WERI-Rb-1 (cell line): ENCODE measurements around the gene CES2.
"Not testable (repeated sequence)": the region's sequence is repeated elsewhere in the genome, so short reads cannot be mapped to it uniquely, and the experiment has no call there.

Source experiments
- DNase-seq: peaks from one replicate; pipeline ENCODE4 v3.0.0-alpha.2; 2020
- H3K27ac ChIP-seq: fragments of 250-450 bp; sonication (Bioruptor Pico); 2 replicates; pipeline ENCODE4 v1.5.1; 2020; ENCODE audit warnings: mild to moderate bottlenecking, moderate library complexity
- H3K27me3 ChIP-seq: fragments of 250-450 bp; sonication (Bioruptor Pico); 2 replicates; pipeline ENCODE4 v1.5.1; 2021; ENCODE audit warnings: mild to moderate bottlenecking, low read depth, moderate library complexity; ENCODE audit not compliant: insufficient read depth, severe bottlenecking
- H3K36me3 ChIP-seq: fragments of 250-450 bp; sonication (Bioruptor Pico); 2 replicates; pipeline ENCODE4 v1.5.1; 2020; ENCODE audit warnings: mild to moderate bottlenecking, moderate library complexity
- H3K4me3 ChIP-seq: 2 replicates; pipeline ENCODE4 v1.5.1; 2011; ENCODE audit warnings: low read depth, mild to moderate bottlenecking, control low read depth, low read length
- H3K9me3 ChIP-seq: fragments of 250-450 bp; sonication (Bioruptor Pico); 2 replicates; pipeline ENCODE4 v1.5.1; 2021; ENCODE audit warnings: mild to moderate bottlenecking, moderate library complexity; ENCODE audit not compliant: severe bottlenecking
- CTCF ChIP-seq: IDR thresholded peaks from 2 replicates; pipeline ENCODE4 v1.5.1; 2011; ENCODE audit warnings: low read depth, mild to moderate bottlenecking, control low read depth, inconsistent platforms, low read length

The CES2 gene

GRCh38 chr16:66970775-66971720, 35.7 kb downstream of the CES2 start:
- Histone ChIP-seq H3K27me3 (no peaks in the 10 kb centered on the region), H3K9me3 (no peaks in the 10 kb centered on the region), H3K4me3 (no peak overlapping the region), H3K36me3 (no peaks in the 10 kb centered on the region), H3K27ac (no peak overlapping the region)
- DNase-seq: no peak
- no peak for TF ChIP-seq CTCF

GRCh38 chr16:66972983-66973382, 37.7 kb downstream of the CES2 start:
- Histone ChIP-seq H3K9me3 (no peaks in the 10 kb centered on the region), H3K27me3 (no peaks in the 10 kb centered on the region), H3K36me3 (no peaks in the 10 kb centered on the region), H3K27ac (no peak overlapping the region), H3K4me3 (no peak overlapping the region)
- DNase-seq: no peak
- no peak for TF ChIP-seq CTCF

- Histone ChIP-seq H3K27ac (no peak overlapping the region), H3K9me3 (no peaks in the 10 kb centered on the region), H3K36me3 (no peaks in the 10 kb centered on the region), H3K4me3 (no peak overlapping the region), H3K27me3 (no peaks in the 10 kb centered on the region)
- TF ChIP-seq CTCF: no peak
- DNase-seq: no peak
Observed at GRCh38 chr16:66973716-66974115, 38.4 kb downstream of the CES2 start.

- H3K27me3 ChIP-seq, DNase-seq, H3K4me3 ChIP-seq: not testable (repeated sequence)
Observed at GRCh38 chr16:66974156-66974931, 39.0 kb downstream of the CES2 start.

GRCh38 chr16:66974932-66975246, 39.6 kb downstream of the CES2 start:
- H3K27ac ChIP-seq, H3K27me3 ChIP-seq, H3K4me3 ChIP-seq, H3K9me3 ChIP-seq, H3K36me3 ChIP-seq: not testable (repeated sequence)
- peak; percentile 22 for DNase-seq

More at GRCh38 chr16:66974156-66974931, 39.0 kb downstream of the CES2 start:
- not testable (repeated sequence) for H3K27ac ChIP-seq, H3K36me3 ChIP-seq, H3K9me3 ChIP-seq

- no peak for DNase-seq
- TF ChIP-seq CTCF: no peak
- Histone ChIP-seq H3K4me3 (no peak overlapping the region), H3K36me3 (no peaks in the 10 kb centered on the region), H3K9me3 (no peaks in the 10 kb centered on the region), H3K27ac (no peak overlapping the region), H3K27me3 (no peaks in the 10 kb centered on the region)
Observed at GRCh38 chr16:66975302-66975893, 40.1 kb downstream of the CES2 start.
